HS-5 (cell line): Measurements from ENCODE around the gene SKIC8.

Source experiments
- DNase-seq: peaks from one replicate; pipeline ENCODE4 v3.0.0-alpha.2; 2012; ENCODE audit warnings: low read depth

The SKIC8 gene

GRCh38 chr15:78291698-78292097 is 7.7 kb downstream of the SKIC8 start:
- no peak for DNase-seq

DNA sequence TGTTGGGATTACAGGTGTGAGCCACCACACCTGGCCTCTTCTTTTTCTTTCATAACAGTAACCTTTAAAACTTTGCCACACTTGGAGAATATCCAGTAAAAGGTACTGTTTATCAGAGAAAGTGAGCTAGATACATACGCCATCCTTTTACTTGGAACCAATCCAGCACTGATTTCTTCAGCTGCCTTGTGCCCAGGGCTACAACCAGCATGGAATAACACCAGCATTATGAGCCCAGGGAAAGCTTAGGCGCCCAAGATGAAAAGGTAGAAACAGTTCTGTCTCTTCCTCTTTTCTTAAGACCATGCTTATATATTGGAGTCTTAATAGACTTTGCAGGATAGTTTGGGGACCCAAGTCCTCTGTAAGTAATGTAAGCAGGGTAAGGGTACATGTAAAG is 8.4 kb downstream of the SKIC8 start:
- DNase-seq: no peak

DNA sequence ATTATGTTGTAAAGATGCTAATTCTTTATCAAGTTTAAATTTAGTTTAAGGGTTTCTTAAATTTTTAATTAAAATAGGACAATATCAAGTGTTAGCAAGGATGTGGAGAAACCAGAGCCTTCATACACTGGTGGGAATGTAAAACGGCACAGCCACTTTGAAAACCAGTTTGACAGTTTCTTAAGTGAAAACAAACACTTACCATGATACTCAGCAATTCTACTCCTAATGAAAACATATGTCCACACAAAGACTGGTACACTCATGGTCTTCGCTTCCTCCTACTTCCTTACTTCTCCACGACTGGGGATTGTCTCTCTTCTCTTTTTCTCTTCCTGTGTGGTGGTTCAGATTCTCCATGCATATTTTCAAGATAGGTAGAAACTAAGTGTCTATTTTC is 9.2 kb downstream of the SKIC8 start:
- no peak for DNase-seq

DNA sequence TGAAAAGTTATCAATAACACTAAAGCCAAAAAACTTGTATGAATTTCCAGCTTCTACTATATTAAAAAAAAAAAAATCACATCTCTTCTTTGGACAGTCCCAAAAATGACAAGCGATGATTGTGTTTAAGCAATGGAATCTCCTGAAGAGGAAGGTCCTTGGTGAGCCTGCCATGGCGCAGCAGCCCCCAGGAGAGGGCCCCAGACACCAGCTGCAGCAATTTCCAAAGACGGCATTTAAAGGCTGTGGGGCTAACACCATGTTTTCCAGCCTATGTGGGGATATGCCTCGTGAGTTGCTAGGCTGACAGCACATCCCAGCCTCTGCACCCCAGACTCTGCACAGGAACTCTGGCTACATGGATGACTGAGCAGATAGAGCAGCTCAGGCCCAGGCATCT is 14.7 kb downstream of the SKIC8 start:
- DNase-seq: no peak

DNA sequence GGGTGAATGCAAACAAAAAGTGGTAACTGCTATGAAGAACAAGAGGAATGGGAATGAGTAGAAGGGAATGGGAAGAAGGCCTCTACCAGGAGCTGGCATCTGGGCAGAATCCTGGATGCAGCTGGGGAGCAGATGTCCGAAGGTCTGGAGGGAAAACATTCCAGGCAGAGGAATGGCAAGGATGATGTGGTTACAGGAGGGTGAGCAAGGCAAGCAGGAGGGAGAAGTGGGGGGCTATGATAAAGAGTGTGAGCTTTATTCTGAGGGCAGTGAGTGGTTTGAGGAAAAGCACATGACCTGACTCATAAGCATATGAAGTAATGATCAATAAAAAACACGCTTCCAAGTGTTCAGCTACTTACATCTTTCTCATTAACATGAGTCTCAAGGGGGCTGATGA is 17.1 kb downstream of the SKIC8 start:
- peak; percentile 79 for DNase-seq

- peak; percentile 51 for DNase-seq
Observed at GRCh38 chr15:78280319-78281072, 18.9 kb downstream of the SKIC8 start.

GRCh38 chr15:78276064-78276943 is 23.1 kb downstream of the SKIC8 start:
- DNase-seq: no peak

- DNase-seq: no peak
Observed at GRCh38 chr15:78274994-78275393, 24.4 kb downstream of the SKIC8 start.

DNA sequence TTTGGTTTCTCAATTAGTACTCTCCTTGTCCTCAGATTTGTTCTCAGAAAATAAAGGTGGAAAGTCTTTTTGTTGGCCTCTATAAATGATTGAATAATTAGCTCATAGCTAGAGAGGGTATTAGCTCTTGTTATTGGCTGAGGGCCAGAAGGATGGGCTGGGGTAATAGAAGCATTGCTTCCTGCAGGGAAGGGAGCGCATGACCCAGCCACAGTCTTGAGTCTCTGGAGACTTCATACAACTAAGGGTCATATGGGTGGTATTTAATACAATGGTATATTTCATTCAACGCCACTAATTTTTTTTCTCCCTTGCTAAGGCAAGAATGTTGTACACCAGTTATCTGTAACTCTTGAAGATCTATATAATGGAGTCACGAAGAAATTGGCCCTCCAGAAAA is 26.6 kb downstream of the SKIC8 start:
- DNase-seq: no peak

- no peak for DNase-seq
Observed at GRCh38 chr15:78272316-78272715, 27.1 kb downstream of the SKIC8 start.

DNA sequence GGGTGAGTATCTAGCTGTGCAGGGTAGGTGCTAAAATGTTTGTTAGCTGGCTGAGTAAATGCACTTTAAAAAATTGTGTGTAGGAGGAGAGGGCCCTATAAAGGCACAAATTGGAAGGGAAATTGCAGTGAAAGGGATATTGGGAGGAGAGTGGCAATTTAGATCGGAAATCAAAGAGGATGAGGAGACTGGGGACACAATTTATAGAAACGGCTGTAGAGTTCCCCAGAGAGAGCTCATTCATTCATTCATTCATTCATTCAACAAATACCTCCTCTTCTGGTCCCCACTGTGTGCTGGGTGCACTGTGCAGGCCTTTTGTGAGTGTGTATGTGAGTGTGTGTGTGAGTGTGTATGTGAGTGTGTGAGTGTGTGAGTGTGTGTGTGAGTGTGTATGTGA is 32.6 kb downstream of the SKIC8 start:
- DNase-seq: no peak

DNA sequence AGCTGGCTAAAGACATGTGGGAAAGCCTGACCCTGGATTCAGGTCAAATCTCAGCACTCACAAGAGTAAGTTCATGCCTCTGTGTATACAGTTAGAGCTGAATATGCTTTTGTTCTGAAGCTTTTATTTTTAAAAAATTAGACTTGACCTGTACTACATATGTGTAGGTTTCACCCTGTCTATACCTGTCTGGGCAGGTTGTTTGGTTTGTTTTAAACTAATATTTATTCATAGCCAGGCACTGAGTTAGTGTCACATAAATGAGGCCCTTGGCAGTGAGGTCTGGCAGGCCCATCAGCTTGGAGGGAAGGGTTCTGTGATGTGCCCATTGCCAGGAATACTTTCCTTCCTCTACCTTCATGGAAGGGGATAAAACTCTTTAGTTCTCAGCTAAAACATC is 33.2 kb downstream of the SKIC8 start:
- no peak for DNase-seq

DNA sequence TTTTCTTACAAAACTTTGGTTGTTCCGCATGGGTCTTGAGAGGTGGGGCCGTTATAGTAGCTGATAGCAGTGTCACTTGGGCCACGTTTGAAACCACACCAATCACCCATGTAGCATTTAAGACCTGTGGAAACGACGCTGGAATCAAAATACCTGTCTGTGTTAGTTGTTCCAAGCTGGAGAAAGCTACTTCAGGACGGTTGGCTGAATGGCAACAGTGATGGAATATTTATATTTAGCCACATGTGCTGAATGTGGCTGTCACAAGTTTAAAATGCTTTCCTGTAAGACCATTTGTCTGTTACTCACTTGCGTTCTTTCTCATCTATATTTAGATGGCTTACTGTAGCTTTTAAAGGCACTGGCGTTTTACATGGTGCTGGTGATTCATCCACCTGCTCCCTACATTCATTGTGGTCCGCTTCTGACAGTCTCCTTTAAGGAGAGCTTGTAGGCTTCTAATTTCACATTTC is 33.6 kb downstream of the SKIC8 start:
- no peak for DNase-seq

GRCh38 chr15:78265137-78265460 is 34.3 kb downstream of the SKIC8 start:
- DNase-seq: no peak

- DNase-seq: no peak
Observed at GRCh38 chr15:78264304-78265136, 34.9 kb downstream of the SKIC8 start, which contains the start of gene DNAJA4. DNAJA4 (plus strand) TSS chr15:78264562; CDS start chr15:78264764, 202 bp downstream.

GRCh38 chr15:78263907-78264303 is 35.5 kb downstream of the SKIC8 start:
- no peak for DNase-seq

DNA sequence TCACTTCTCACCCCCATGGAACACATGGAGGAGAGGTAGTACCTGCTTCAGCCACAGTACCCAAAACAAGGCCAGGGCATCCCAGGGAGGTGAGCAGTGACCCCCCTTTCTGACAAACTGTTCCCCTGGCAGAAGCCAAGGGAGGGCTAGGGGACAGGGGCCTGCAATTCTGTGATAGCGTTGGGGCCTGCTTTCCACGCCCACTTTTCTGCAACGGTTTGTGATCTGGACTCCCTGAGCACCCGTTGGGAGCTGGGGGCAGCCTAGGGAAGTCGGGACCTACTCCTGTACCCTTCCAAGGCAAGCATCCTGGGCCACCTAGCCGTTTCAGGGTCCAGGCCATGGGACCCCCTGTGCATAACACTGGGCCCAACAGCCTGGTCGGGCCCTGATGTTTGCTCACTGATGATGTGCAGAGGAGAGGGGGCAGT is 36.0 kb downstream of the SKIC8 start:
- DNase-seq: no peak

GRCh38 chr15:78261062-78261461 is 38.3 kb downstream of the SKIC8 start:
- no peak for DNase-seq

DNA sequence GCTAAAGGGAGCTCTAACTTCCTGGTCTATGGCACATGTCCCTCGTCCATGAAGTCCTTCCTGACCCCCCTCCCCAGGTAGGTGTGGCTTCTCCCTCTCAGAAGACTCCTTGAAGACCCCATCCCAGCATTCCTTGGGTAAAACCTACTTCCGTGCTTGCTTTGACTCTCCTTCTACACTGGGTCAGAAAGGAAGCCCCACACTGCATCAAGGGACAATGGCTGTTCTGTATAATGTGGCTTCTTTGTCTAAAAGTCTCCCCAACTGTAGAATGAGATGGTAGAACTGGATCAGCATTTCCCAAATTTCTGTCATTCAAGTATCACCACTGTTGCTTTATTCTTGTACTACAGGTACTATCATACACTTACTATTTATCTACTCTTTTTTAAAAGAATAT is 38.9 kb downstream of the SKIC8 start:
- DNase-seq: no peak

DNA sequence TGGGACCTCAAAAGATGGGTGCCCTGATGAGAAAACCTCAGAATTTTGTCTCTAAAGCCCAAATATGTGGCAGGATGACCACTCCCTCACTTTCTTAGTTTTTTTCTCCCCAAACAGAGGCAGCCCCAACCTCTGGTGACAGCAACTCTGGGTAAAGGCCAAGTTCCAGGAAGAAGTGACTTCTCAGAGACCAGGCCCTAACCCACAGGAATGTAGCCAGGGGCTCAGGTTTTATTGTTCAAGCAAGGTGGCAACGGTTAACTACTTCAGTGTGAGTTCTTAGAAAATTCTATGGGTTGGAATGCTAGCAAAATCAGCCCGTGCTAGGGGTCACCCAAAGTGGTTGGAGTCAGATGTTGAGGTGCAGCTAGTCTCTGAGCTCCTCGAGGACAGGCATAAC is 40.2 kb downstream of the SKIC8 start:
- DNase-seq: no peak

- DNase-seq: no peak
Observed at GRCh38 chr15:78257681-78258080, 41.7 kb downstream of the SKIC8 start.

- no peak for DNase-seq
Observed at GRCh38 chr15:78256044-78256437, 43.4 kb downstream of the SKIC8 start.
